ENCODE measurements around the gene SLC3A2.

DNA sequence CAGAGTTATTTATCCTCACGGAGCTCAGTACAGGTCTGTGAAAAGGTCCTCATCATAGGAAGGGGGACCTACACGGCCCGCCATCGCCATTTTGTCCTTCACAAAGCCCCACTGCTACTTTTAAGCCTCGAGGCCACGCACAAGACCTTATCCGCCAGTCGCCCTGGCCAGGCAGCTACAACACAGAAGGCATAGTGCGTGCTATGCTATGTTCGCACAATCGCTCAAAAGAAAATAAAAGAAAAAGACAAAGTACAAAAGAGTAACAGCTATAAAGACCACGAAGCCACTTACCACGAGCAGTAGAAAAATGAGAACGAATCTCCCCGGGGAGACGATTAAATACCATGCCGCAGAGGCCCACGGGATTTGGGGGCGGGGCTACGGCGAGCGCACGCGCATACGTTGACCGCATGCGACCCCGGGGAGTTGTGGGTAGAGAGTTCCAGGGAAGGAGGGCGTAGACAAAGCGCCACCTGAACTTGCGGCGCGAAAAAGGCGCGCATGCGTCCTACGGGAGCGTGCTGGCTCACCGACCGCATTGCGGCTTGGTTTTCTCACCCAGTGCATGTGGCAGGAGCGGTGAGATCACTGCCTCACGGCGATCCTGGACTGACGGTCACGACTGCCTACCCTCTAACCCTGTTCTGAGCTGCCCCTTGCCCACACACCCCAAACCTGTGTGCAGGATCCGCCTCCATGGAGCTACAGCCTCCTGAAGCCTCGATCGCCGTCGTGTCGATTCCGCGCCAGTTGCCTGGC lies 24.9 kb upstream of the SLC3A2 start:
- TF ChIP-seq, protein P1, sequence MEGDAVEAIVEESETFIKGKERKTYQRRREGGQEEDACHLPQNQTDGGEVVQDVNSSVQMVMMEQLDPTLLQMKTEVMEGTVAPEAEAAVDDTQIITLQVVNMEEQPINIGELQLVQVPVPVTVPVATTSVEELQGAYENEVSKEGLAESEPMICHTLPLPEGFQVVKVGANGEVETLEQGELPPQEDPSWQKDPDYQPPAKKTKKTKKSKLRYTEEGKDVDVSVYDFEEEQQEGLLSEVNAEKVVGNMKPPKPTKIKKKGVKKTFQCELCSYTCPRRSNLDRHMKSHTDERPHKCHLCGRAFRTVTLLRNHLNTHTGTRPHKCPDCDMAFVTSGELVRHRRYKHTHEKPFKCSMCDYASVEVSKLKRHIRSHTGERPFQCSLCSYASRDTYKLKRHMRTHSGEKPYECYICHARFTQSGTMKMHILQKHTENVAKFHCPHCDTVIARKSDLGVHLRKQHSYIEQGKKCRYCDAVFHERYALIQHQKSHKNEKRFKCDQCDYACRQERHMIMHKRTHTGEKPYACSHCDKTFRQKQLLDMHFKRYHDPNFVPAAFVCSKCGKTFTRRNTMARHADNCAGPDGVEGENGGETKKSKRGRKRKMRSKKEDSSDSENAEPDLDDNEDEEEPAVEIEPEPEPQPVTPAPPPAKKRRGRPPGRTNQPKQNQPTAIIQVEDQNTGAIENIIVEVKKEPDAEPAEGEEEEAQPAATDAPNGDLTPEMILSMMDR (conservative IDR thresholded peaks at IDR 0.05 in 1 of 2, IDR thresholded peaks at IDR 0.05 in 1 of 2; ENCODE audit: low read depth in 1 of 2, low read length in 2 of 2), result no peak
- no peak for TF ChIP-seq EZH2 (IDR thresholded peaks at IDR 0.05; ENCODE audit: low read length, missing control alignments)

Data from fibroblast of lung (primary cell).